HEK293 (cell line): ENCODE measurements around the gene MTHFD1L.

Experiments used
- CTCF ChIA-PET: fragments of 350-600 bp; formaldehyde crosslinking; extraction: SDS; loops from one replicate; lab custom pipeline; 2021; ENCODE audit warnings: antibody characterized with exemption; lab: Yijun Ruan, JAX
- POLR2A ChIA-PET: fragments of 300-600 bp; formaldehyde crosslinking; extraction: SDS; loops from one replicate; lab custom pipeline; 2020; ENCODE audit warnings: antibody characterized with exemption, inconsistent platforms; lab: Yijun Ruan, JAX
- H3K27ac ChIP-seq: fragments of 200-500 bp; sonication (Bioruptor generic); 2 replicates; pipeline ENCODE4 v1.5.1; 2014; ENCODE audit warnings: low read depth, low read length, control low read depth, inconsistent platforms; ENCODE audit errors: extremely low read depth
- H3K36me3 ChIP-seq, 2 experiments: fragments of 200-500 bp in 1 of 2; sonication (Bioruptor generic) in 1 of 2; 1 replicate in 1 of 2; 2 replicates in 1 of 2; pipeline ENCODE4 v1.5.1; 2014 to 2017; ENCODE audit warnings: inconsistent platforms in 2 of 2, low read length in 2 of 2; ENCODE audit not compliant: control insufficient read depth in 2 of 2, insufficient read depth in 1 of 2
- H3K4me1 ChIP-seq: fragments of 200-500 bp; sonication (Bioruptor generic); 2 replicates; pipeline ENCODE4 v1.5.1; 2014; ENCODE audit warnings: mild to moderate bottlenecking, low read length, inconsistent platforms; ENCODE audit not compliant: control insufficient read depth, insufficient read depth
- H3K4me3 ChIP-seq: 2 replicates; pipeline ENCODE4 v1.5.1; 2011; ENCODE audit warnings: low read depth, mild to moderate bottlenecking, control low read depth, low read length, moderate library complexity
- H3K9me3 ChIP-seq: fragments of 200-500 bp; sonication (Bioruptor generic); 2 replicates; pipeline ENCODE4 v1.5.1; 2014; ENCODE audit warnings: low read depth, low read length, inconsistent platforms; ENCODE audit not compliant: control insufficient read depth, insufficient read depth
- FEZF1 ChIP-seq: fragments of 450-650 bp; formaldehyde crosslinking; IDR thresholded peaks from 2 replicates; pipeline ENCODE4 v1.5.1; 2016; ENCODE audit warnings: missing biosample characterization, missing genetic modification characterization
- SETDB1 ChIP-seq: IDR thresholded peaks from one replicate; pipeline ENCODE4 v1.6.1; 2017; ENCODE audit warnings: mild to moderate bottlenecking, low read length, moderate library complexity, mixed read lengths; ENCODE audit not compliant: insufficient read length
- ZFP3 ChIP-seq: fragments of 450-650 bp; formaldehyde crosslinking; IDR thresholded peaks from 2 replicates; pipeline ENCODE4 v1.5.1; 2016; ENCODE audit warnings: low read depth, missing biosample characterization, missing genetic modification characterization
- ZNF157 ChIP-seq: fragments of 450-650 bp; formaldehyde crosslinking; IDR thresholded peaks from 2 replicates; pipeline ENCODE4 v1.5.1; 2016; ENCODE audit warnings: missing biosample characterization, missing genetic modification characterization
- ZNF16 ChIP-seq: fragments of 450-650 bp; formaldehyde crosslinking; IDR thresholded peaks from 2 replicates; pipeline ENCODE4 v1.5.1; 2016; ENCODE audit warnings: low read depth, missing biosample characterization, missing genetic modification characterization
- ZNF184 ChIP-seq: fragments of 450-650 bp; IDR thresholded peaks from 2 replicates; pipeline ENCODE4 v1.5.1; 2018; ENCODE audit warnings: missing biosample characterization, mild to moderate bottlenecking, missing genetic modification characterization
- ZNF223 ChIP-seq: fragments of 450-650 bp; formaldehyde crosslinking; IDR thresholded peaks from 2 replicates; pipeline ENCODE4 v1.5.1; 2016; ENCODE audit warnings: missing biosample characterization, missing genetic modification characterization
- ZNF335 ChIP-seq: fragments of 450-650 bp; formaldehyde crosslinking; conservative IDR thresholded peaks from 2 replicates; pipeline ENCODE4 v1.5.1; 2016; ENCODE audit warnings: missing biosample characterization, missing genetic modification characterization
- ZNF354C ChIP-seq: fragments of 450-650 bp; formaldehyde crosslinking; IDR thresholded peaks from 2 replicates; pipeline ENCODE4 v1.5.1; 2016; ENCODE audit warnings: missing biosample characterization, missing genetic modification characterization, low read depth, borderline replicate concordance
- ZNF521 ChIP-seq: fragments of 450-650 bp; formaldehyde crosslinking; IDR thresholded peaks from 2 replicates; pipeline ENCODE4 v1.5.1; 2017; ENCODE audit warnings: missing biosample characterization, mild to moderate bottlenecking, missing genetic modification characterization
- ZNF701 ChIP-seq: fragments of 450-650 bp; formaldehyde crosslinking; IDR thresholded peaks from 2 replicates; pipeline ENCODE4 v1.5.1; 2016; ENCODE audit warnings: missing biosample characterization, missing genetic modification characterization
- ZNF704 ChIP-seq: fragments of 450-650 bp; formaldehyde crosslinking; IDR thresholded peaks from 2 replicates; pipeline ENCODE4 v1.5.1; 2016; ENCODE audit warnings: missing biosample characterization, missing genetic modification characterization
- ZNF768 ChIP-seq: fragments of 450-650 bp; formaldehyde crosslinking; IDR thresholded peaks from 2 replicates; pipeline ENCODE4 v1.5.1; 2018; ENCODE audit warnings: missing biosample characterization, mild to moderate bottlenecking, missing genetic modification characterization
- ZSCAN23 ChIP-seq: fragments of 450-650 bp; formaldehyde crosslinking; IDR thresholded peaks from 2 replicates; pipeline ENCODE4 v1.5.1; 2016; ENCODE audit warnings: missing biosample characterization, missing genetic modification characterization
- ZXDB ChIP-seq: fragments of 450-650 bp; formaldehyde crosslinking; IDR thresholded peaks from 2 replicates; pipeline ENCODE4 v1.5.1; 2016; ENCODE audit warnings: missing biosample characterization, missing genetic modification characterization
- TF ChIP-seq, protein P1 (sequence below): fragments of 450-650 bp; formaldehyde crosslinking; IDR thresholded peaks from 2 replicates; pipeline ENCODE4 v1.5.1; 2016; ENCODE audit warnings: missing biosample characterization, missing genetic modification characterization, low read depth
- TF ChIP-seq, protein P2 (sequence below): fragments of 450-650 bp; formaldehyde crosslinking; IDR thresholded peaks from 2 replicates; pipeline ENCODE4 v1.5.1; 2016; ENCODE audit warnings: missing biosample characterization, missing genetic modification characterization

The MTHFD1L gene

DNA sequence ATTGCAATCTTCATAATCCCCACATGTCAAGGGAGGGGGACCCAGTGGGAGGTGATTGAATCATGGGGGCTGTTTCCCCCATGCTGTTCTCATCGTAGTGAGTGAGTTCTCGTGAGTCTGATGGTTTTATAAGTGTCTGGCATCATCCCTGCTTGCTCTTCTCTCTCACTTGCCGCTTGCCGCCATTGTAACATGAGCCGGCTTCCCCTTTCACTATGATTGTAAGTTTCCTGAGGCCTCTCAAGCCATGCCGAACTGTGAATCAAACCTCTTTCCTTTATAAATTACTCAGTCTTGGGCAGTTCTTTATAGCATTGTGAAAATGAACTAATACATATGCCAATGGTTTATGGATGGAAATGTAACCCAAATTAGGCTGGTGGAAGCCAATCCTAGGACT lies 264.8 kb downstream of the MTHFD1L start:
- H3K9me3 ChIP-seq = no peaks in the 10 kb centered on the region
- POLR2A ChIA-PET = no interaction called here
- no peaks in the 10 kb centered on the region for H3K36me3 ChIP-seq
- CTCF ChIA-PET = no interaction called here
- no peak overlapping the region for H3K27ac ChIP-seq
- no peaks in the 10 kb centered on the region for H3K4me1 ChIP-seq
- TF ChIP-seq FEZF1 = no peak
- TF ChIP-seq ZNF335 (tag by site-specific recombination) = no peak
- TF ChIP-seq SETDB1 = no peak
- TF ChIP-seq ZNF768 (tag by site-specific recombination) = no peak
- TF ChIP-seq ZNF704 = no peak
- no peak for TF ChIP-seq ZNF701 (tag by site-specific recombination)
- no peak for TF ChIP-seq ZNF354C (tag by site-specific recombination)
- TF ChIP-seq ZSCAN23 = no peak
- TF ChIP-seq ZNF184 (tag by site-specific recombination) = no peak
- no peak for TF ChIP-seq ZFP3 (tag by site-specific recombination)
- TF ChIP-seq ZNF521 (tag by site-specific recombination) = no peak
- TF ChIP-seq ZXDB (tag by site-specific recombination) = no peak
- no peak for TF ChIP-seq ZNF157 (tag by site-specific recombination)
- TF ChIP-seq, protein P1, sequence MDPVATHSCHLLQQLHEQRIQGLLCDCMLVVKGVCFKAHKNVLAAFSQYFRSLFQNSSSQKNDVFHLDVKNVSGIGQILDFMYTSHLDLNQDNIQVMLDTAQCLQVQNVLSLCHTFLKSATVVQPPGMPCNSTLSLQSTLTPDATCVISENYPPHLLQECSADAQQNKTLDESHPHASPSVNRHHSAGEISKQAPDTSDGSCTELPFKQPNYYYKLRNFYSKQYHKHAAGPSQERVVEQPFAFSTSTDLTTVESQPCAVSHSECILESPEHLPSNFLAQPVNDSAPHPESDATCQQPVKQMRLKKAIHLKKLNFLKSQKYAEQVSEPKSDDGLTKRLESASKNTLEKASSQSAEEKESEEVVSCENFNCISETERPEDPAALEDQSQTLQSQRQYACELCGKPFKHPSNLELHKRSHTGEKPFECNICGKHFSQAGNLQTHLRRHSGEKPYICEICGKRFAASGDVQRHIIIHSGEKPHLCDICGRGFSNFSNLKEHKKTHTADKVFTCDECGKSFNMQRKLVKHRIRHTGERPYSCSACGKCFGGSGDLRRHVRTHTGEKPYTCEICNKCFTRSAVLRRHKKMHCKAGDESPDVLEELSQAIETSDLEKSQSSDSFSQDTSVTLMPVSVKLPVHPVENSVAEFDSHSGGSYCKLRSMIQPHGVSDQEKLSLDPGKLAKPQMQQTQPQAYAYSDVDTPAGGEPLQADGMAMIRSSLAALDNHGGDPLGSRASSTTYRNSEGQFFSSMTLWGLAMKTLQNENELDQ (tag by site-specific recombination) = no peak
- no peak overlapping the region for H3K4me3 ChIP-seq

- CTCF ChIA-PET = interaction anchor here (0.5 to 0.6 kb wide), 2 partner anchors 16 to 276 kb away, joined by 3 read pairs; no protein-coding TSS in a partner anchor
- TF ChIP-seq ZNF16 (tag by site-specific recombination) (no peak), ZNF223 (no peak)
- TF ChIP-seq, protein P2, sequence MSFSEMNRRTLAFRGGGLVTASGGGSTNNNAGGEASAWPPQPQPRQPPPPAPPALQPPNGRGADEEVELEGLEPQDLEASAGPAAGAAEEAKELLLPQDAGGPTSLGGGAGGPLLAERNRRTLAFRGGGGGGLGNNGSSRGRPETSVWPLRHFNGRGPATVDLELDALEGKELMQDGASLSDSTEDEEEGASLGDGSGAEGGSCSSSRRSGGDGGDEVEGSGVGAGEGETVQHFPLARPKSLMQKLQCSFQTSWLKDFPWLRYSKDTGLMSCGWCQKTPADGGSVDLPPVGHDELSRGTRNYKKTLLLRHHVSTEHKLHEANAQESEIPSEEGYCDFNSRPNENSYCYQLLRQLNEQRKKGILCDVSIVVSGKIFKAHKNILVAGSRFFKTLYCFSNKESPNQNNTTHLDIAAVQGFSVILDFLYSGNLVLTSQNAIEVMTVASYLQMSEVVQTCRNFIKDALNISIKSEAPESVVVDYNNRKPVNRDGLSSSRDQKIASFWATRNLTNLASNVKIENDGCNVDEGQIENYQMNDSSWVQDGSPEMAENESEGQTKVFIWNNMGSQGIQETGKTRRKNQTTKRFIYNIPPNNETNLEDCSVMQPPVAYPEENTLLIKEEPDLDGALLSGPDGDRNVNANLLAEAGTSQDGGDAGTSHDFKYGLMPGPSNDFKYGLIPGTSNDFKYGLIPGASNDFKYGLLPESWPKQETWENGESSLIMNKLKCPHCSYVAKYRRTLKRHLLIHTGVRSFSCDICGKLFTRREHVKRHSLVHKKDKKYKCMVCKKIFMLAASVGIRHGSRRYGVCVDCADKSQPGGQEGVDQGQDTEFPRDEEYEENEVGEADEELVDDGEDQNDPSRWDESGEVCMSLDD (tag by site-specific recombination) = no peak
- TF ChIP-seq, all 188 proteins: peak for 0
- no peaks in the 10 kb centered on the region for H3K4me1 ChIP-seq
- H3K27ac ChIP-seq = no peak overlapping the region
- no peak overlapping the region for H3K4me3 ChIP-seq
- H3K36me3 ChIP-seq = no peaks in the 10 kb centered on the region
- POLR2A ChIA-PET = no interaction called here
- H3K9me3 ChIP-seq = no peaks in the 10 kb centered on the region
Measured at GRCh38 chr6:151131324-151132007, 266.0 kb downstream of the MTHFD1L start.
